CD14-positive monocyte (primary cell): ENCODE results near the gene LY6G5B. TPM values are rescaled to one million over a fixed set of nuclear protein-coding genes. Genes with fewer than 3 reads are reported as not detected.
A peak's percentile ranks its signal among the peaks of the same experiment; 100 is the strongest.

Experiments
- DNase-seq, 3 donors: peaks; one replicate each; pipeline ENCODE4 v3.0.0-alpha.2; 2011 to 2022
- H2AFZ ChIP-seq: 2 replicates; pipeline ENCODE4 v1.6.0; 2012; ENCODE audit warnings: mild to moderate bottlenecking, low read depth, low read length, inconsistent platforms; ENCODE audit not compliant: insufficient read depth, poor library complexity, severe bottlenecking
- H3K27ac ChIP-seq, 2 donors: 1 replicate in 1 of 2; 2 replicates in 1 of 2; pipeline ENCODE4 v1.5.1; 2012 to 2013; ENCODE audit warnings: low read length in 2 of 2, control low read depth in 1 of 2, inconsistent platforms in 1 of 2, low read depth in 1 of 2, mild to moderate bottlenecking in 1 of 2
- H3K27me3 ChIP-seq, 2 donors: one replicate each; pipeline versions ENCODE4 v1.6.0 to v1.6.1; 2011 to 2013; ENCODE audit warnings: low read length in 2 of 2; ENCODE audit not compliant: control insufficient read depth in 2 of 2, insufficient read depth in 2 of 2
- H3K36me3 ChIP-seq, 2 donors: replicated peaks in 1 of 2; 1 replicate in 1 of 2; 2 replicates in 1 of 2; pipeline versions ENCODE4 v1.5.1 to v1.6.1; 2012 to 2013; ENCODE audit warnings: low read length in 2 of 2, control low read depth in 1 of 2, inconsistent platforms in 1 of 2, mild to moderate bottlenecking in 1 of 2; ENCODE audit not compliant: insufficient read depth in 2 of 2, control insufficient read depth in 1 of 2
- H3K4me1 ChIP-seq, 2 donors: 1 replicate in 1 of 2; 2 replicates in 1 of 2; pipeline versions ENCODE4 v1.5.1 to v1.6.1; 2012 to 2013; ENCODE audit warnings: low read length in 2 of 2, control low read depth in 1 of 2, inconsistent platforms in 1 of 2, mild to moderate bottlenecking in 1 of 2, moderate library complexity in 1 of 2; ENCODE audit not compliant: insufficient read depth in 2 of 2, control insufficient read depth in 1 of 2
- H3K4me2 ChIP-seq: replicated peaks from 2 replicates; pipeline ENCODE3; 2012; ENCODE audit warnings: low read length, moderate library complexity, mild to moderate bottlenecking; ENCODE audit not compliant: poor library complexity, severe bottlenecking; ENCODE audit errors: extremely low read depth
- H3K4me3 ChIP-seq, 3 experiments: fragments of 200-600 bp in 1 of 3; sonication (generic) in 1 of 3; replicated peaks in 1 of 3; 1 replicate in 2 of 3; 2 replicates in 1 of 3; pipeline ENCODE4 v1.5.1; 2011 to 2013; ENCODE audit warnings: low read length in 3 of 3, mild to moderate bottlenecking in 3 of 3, control low read depth in 2 of 3, low read depth in 2 of 3, inconsistent platforms in 1 of 3, moderate library complexity in 1 of 3
- H3K79me2 ChIP-seq: 2 replicates; pipeline ENCODE4 v1.6.0; 2012; ENCODE audit warnings: mild to moderate bottlenecking, control low read depth, inconsistent platforms, low read length, moderate library complexity; ENCODE audit not compliant: insufficient read depth
- H3K9ac ChIP-seq: 2 replicates; pipeline ENCODE4 v1.6.0; 2017; ENCODE audit warnings: low read length, mild to moderate bottlenecking; ENCODE audit not compliant: insufficient read depth, poor library complexity, severe bottlenecking
- H3K9me3 ChIP-seq, 2 donors: replicated peaks in 1 of 2; 1 replicate in 1 of 2; 2 replicates in 1 of 2; pipeline versions ENCODE4 v1.5.1 to v1.6.1; 2012 to 2013; ENCODE audit warnings: low read length in 2 of 2, control low read depth in 1 of 2; ENCODE audit not compliant: control insufficient read depth in 1 of 2, insufficient read depth in 1 of 2
- H4K20me1 ChIP-seq: 2 replicates; pipeline ENCODE4 v1.6.0; 2012; ENCODE audit warnings: mild to moderate bottlenecking, low read length, control low read depth, moderate library complexity; ENCODE audit not compliant: insufficient read depth
- H3K27ac Mint-ChIP-seq, 7 donors: one replicate each; pipeline ENCODE4 v1.8.0; 2020; ENCODE audit warnings: mild to moderate bottlenecking in 7 of 7, mixed read lengths in 7 of 7, moderate library complexity in 6 of 7, inconsistent platforms in 2 of 7
- H3K27me3 Mint-ChIP-seq, 3 donors: one replicate each; pipeline ENCODE4 v1.8.0; 2021 to 2022; ENCODE audit warnings: low read depth in 3 of 3, mild to moderate bottlenecking in 3 of 3, mixed read lengths in 3 of 3, moderate library complexity in 3 of 3, inconsistent platforms in 1 of 3
- H3K36me3 Mint-ChIP-seq, 2 donors: one replicate each; pipeline ENCODE4 v1.8.0; 2020; ENCODE audit warnings: mixed read lengths in 2 of 2, inconsistent platforms in 1 of 2, mild to moderate bottlenecking in 1 of 2
- H3K4me1 Mint-ChIP-seq: one replicate; pipeline ENCODE4 v1.8.0; 2020; ENCODE audit warnings: mild to moderate bottlenecking, mixed read lengths
- H3K4me3 Mint-ChIP-seq, 2 donors: one replicate each; pipeline ENCODE4 v1.8.0; 2020; ENCODE audit warnings: mild to moderate bottlenecking in 2 of 2, mixed read lengths in 2 of 2, moderate library complexity in 1 of 2
- H3K9me3 Mint-ChIP-seq, 7 donors: one replicate each; pipeline ENCODE4 v1.8.0; 2020 to 2022; ENCODE audit warnings: mixed read lengths in 7 of 7, mild to moderate bottlenecking in 6 of 7, moderate library complexity in 6 of 7, inconsistent platforms in 2 of 7
- CTCF ChIP-seq: fragments of 200-600 bp; IDR thresholded peaks from one replicate; pipeline ENCODE4 v1.8.0; 2022; ENCODE audit warnings: antibody characterized with exemption, mild to moderate bottlenecking
- WGBS: methylation state at CpG from one replicate; pipeline ENCODE4 v1.1.5; 2013; ENCODE audit warnings: missing lambda C conversion rate; ENCODE audit not compliant: insufficient coverage; 5-methylcytosine and 5-hydroxymethylcytosine counted together
- intact Hi-C, 2 donors: fragments of 100-400 bp; cut with micrococcal nuclease; formaldehyde crosslinking; loops; one replicate each; pipeline versions ENCODE4 v1.15.0 to v1.15.1; 2023
- polyA plus RNA-seq, 3 donors: library from polyadenylated mRNA; depleted of rRNA in 1 of 3; unstranded in 2 of 3; stranded (reverse) in 1 of 3; fragments of 300-500 nt in 2 of 3; fragments of >200 nt in 1 of 3; fragmentation: Illumina TruSeq in 2 of 3; gene quantifications; 1 replicate in 2 of 3; 2 replicates in 1 of 3; pipeline ENCODE4 v1.2.3, GENCODE V29; 2012 to 2021

LY6G5B gene
- polyA plus RNA-seq, 3 donors: 0.17 to 55.1 TPM; not detected in 1

- Histone ChIP-seq H4K20me1 (peaks cover 26% of the 10 kb centered on the region), H3K36me3 (peaks cover 15 to 57% of the 10 kb centered on the region in 2 donors), H3K27me3 (no peaks in the 10 kb centered on the region), H3K4me2 (peak overlapping the region; percentile 87), H3K9ac (peak overlapping the region; percentile 77), H3K4me1 (peaks cover 50 to 68% of the 10 kb centered on the region in 2 donors), H2AFZ (no peak overlapping the region), H3K27ac (peak overlapping the region; percentile 70 to 80), H3K4me3 (peak overlapping the region in 2 of 3 experiments; percentile 71 to 89), H3K9me3 (no peaks in the 10 kb centered on the region), H3K79me2 (peaks cover 87% of the 10 kb centered on the region)
- intact Hi-C loops: no loop called here
- no peak for DNase-seq
- H3K4me1 Mint-ChIP-seq: peaks cover 74% of the 10 kb centered on the region
- 95% methylated on average over 12 of the region's 13 CpGs for WGBS
- peak overlapping the region; percentile 92 to 97 (median 95) for H3K27ac Mint-ChIP-seq
- no peak for TF ChIP-seq CTCF
- peaks cover 0 to 4% (median 0%) of the 10 kb centered on the region in 3 donors for H3K27me3 Mint-ChIP-seq
- H3K9me3 Mint-ChIP-seq: peaks cover 0 to 2% (median 0%) of the 10 kb centered on the region in 7 donors
- peaks cover 43 to 71% of the 10 kb centered on the region in 2 donors for H3K36me3 Mint-ChIP-seq
- H3K4me3 Mint-ChIP-seq: peak overlapping the region; percentile 93 to 97
Observed at GRCh38 chr6:31658983-31659648, 10.7 kb upstream of the LY6G5B start.

DNA sequence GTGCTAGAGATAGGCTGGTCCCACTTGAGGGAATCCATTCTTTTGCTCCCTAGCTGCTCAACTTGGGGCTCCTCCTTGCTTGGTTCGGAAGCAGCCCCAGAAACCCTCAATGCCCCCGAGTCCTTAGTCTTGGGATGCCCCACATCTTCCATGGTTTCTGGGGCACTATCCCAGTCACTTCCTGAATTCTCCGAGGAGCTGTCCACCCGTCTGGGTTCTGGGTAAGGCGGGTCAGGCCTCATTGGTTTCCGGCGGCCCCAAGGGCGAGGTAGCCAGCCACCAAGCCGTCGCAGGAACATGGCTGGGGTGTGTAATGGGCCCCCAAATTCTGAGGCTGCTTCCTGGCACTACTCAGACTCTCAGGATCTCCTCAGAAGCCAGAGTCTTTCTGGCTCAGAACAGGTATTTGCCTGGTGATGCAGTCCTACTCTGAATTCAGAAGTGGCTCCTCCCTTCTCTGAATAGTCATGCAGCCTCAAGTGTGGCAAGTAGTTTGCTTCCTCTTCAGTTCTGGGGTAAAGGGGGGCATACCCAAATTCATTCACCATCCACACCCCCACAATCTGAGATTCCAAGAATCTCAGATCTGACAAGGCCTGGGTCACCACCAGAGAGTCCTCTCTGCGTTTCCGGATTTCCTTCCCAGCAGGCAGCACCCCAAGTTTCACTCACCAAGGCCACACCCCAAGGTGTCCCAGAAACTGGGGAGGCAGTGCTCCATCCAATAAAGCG is 10.0 kb upstream of the LY6G5B start:
- Histone ChIP-seq H3K4me3 (peak overlapping the region; percentile 71 to 89 (median 79)), H3K27ac (peak overlapping the region; percentile 70 to 80), H4K20me1 (peaks cover 26% of the 10 kb centered on the region), H3K27me3 (no peaks in the 10 kb centered on the region), H3K36me3 (peaks cover 15 to 57% of the 10 kb centered on the region in 2 donors), H3K79me2 (peaks cover 87% of the 10 kb centered on the region), H3K9ac (peak overlapping the region; percentile 77), H3K4me2 (peak overlapping the region; percentile 87), H2AFZ (peak overlapping the region; percentile 78), H3K4me1 (peaks cover 55 to 75% of the 10 kb centered on the region in 2 donors), H3K9me3 (no peaks in the 10 kb centered on the region)
- intact Hi-C loops: loop anchor here in 1 of 2 donors (5.0 kb wide), 1 partner anchor 113 kb away; the partner anchor contains the start of genes ATP6V1G2 and NFKBIL1
- Mint-ChIP-seq H3K27me3 (peaks cover 0 to 4% (median 0%) of the 10 kb centered on the region in 3 donors), H3K4me1 (peaks cover 80% of the 10 kb centered on the region), H3K27ac (peak overlapping the region; percentile 92 to 97 (median 95)), H3K4me3 (peak overlapping the region; percentile 93 to 97), H3K36me3 (peaks cover 46 to 74% of the 10 kb centered on the region in 2 donors), H3K9me3 (peaks cover 0 to 2% (median 0%) of the 10 kb centered on the region in 7 donors)
- no peak for TF ChIP-seq CTCF
- peak in 2 of 3 donors; percentile 40 to 53 for DNase-seq
- WGBS: 34% methylated on average over 10 of the region's 13 CpGs
